ENCODE data around the gene ANAPC10.

DNA sequence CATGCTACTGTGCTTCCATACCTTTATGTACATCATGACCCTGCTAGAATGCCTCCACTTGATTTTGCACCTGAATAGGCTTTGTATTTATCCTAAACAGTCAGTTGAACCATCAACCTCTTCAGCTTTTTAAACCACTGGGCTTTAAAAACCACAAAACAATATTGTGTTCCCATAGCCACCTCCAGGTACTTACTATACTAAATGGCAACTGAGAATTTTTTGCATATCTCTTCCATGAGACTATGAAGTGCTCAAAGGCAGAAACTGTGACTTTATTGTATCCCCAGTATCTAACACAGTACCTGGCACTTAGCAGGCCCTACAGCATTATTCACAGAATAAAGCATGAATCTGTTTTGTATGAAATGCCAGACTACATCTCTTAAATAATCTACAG, 39.7 kb downstream of the ANAPC10 start:
- no peak for TF ChIP-seq POLR2A (IDR thresholded peaks at IDR 0.05)
- TF ChIP-seq, protein P1, sequence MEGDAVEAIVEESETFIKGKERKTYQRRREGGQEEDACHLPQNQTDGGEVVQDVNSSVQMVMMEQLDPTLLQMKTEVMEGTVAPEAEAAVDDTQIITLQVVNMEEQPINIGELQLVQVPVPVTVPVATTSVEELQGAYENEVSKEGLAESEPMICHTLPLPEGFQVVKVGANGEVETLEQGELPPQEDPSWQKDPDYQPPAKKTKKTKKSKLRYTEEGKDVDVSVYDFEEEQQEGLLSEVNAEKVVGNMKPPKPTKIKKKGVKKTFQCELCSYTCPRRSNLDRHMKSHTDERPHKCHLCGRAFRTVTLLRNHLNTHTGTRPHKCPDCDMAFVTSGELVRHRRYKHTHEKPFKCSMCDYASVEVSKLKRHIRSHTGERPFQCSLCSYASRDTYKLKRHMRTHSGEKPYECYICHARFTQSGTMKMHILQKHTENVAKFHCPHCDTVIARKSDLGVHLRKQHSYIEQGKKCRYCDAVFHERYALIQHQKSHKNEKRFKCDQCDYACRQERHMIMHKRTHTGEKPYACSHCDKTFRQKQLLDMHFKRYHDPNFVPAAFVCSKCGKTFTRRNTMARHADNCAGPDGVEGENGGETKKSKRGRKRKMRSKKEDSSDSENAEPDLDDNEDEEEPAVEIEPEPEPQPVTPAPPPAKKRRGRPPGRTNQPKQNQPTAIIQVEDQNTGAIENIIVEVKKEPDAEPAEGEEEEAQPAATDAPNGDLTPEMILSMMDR (IDR thresholded peaks at IDR 0.05): no peak
